ENCODE measurements around the gene VSNL1.
"Not testable (repeated sequence)": the region's sequence is repeated elsewhere in the genome, so short reads cannot be mapped to it uniquely, and the experiment has no call there.

VSNL1 gene

DNA sequence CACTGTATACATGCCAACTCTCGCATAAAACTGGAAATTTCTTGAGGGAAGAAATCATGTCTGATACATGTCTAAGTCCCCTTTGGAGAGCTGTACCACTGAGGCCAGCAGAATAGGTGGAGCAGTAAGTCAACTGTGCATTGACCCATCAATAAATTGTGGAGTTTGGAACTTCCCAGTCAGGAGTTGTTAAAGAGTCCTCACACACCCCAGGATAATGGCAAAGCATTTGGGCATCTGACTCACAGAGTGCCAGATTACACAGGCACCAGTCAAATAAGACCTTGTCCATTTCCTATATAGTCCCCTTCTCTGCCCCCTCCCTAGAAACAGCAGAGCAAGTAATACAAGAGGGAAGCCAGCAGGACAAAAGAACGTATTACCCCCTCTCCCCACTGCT, 10.4 kb downstream of the VSNL1 start:
- TF ChIP-seq CTCF (conservative IDR thresholded peaks at IDR 0.05) = no peak
- no peak for TF ChIP-seq ZFX (IDR thresholded peaks at IDR 0.05)
- H3K27ac ChIP-seq = no peak overlapping the region

DNA sequence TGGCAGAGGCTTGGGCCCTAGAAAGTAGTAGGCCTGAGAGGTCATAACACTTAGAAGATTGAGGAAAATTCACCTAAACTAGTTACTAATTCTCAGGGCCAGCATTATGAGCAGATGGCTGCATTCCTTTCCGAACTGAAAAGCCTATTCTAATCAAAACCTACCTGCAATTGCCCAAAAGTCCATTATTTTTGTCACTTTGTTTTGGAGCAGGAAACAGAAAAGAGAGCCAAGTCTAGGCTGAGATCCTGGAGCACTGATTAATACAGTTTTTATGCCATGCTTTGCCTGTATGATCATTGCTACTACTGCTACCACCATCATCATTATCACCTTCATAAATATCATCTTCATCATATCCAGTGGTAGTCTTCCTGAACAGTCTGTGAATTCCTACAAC, 14.7 kb downstream of the VSNL1 start:
- TF ChIP-seq CTCF (conservative IDR thresholded peaks at IDR 0.05) (no peak), ZFX (IDR thresholded peaks at IDR 0.05) (no peak)
- H3K27ac ChIP-seq = no peak overlapping the region

- no peak overlapping the region for H3K27ac ChIP-seq
- no peak for TF ChIP-seq CTCF (conservative IDR thresholded peaks at IDR 0.05)
- no peak for TF ChIP-seq ZFX (IDR thresholded peaks at IDR 0.05)
Observed at GRCh38 chr2:17557596-17557995, 17.1 kb downstream of the VSNL1 start.

- TF ChIP-seq CTCF (conservative IDR thresholded peaks at IDR 0.05) (no peak), ZFX (IDR thresholded peaks at IDR 0.05) (no peak)
- no peak overlapping the region for H3K27ac ChIP-seq
Observed at GRCh38 chr2:17558053-17558452, 17.6 kb downstream of the VSNL1 start.

GRCh38 chr2:17558878-17559277, 18.4 kb downstream of the VSNL1 start:
- H3K27ac ChIP-seq = no peak overlapping the region
- TF ChIP-seq ZFX (IDR thresholded peaks at IDR 0.05) (no peak), CTCF (conservative IDR thresholded peaks at IDR 0.05) (no peak)

DNA sequence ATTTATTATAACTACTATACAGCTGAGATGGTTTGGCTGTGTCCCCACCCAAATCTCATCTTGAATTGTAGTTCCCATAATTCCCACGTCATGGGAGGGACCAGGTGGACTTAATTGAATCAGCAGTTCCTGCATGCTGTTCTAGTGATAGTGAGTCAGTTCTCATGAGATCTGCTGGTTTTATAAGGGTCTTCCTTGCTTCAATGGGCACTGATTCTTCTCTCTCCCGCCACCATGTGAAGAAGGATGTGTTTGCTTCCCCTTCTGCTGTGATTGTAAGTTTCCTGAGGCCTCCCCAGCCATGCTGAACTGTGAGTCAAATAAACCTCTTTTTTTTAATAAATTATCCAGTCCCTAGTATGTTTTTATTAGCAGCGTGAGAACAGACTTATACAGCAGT, 25.2 kb downstream of the VSNL1 start:
- H3K27ac ChIP-seq = not testable (repeated sequence)

DNA sequence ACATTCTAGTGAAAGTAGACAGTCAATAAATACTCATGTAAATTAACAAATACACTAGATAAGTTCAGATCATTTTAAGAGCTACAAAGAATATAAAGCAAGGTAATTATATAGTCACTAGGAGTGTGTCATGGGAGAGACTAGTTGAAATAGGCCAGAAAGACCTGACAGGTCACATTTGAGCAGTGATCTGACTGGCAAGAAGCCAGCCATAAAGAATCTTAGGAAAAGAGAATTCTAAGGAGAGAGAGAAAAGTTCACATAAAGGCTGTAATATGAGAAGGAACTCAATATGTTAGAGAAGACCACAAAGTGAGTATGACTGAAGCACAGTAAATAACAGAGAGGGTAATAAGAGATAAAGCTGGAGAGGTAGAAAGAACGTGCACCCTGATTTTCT, 31.2 kb downstream of the VSNL1 start:
- TF ChIP-seq ZFX (IDR thresholded peaks at IDR 0.05) (no peak), CTCF (conservative IDR thresholded peaks at IDR 0.05) (no peak)
- H3K27ac ChIP-seq = no peak overlapping the region

DNA sequence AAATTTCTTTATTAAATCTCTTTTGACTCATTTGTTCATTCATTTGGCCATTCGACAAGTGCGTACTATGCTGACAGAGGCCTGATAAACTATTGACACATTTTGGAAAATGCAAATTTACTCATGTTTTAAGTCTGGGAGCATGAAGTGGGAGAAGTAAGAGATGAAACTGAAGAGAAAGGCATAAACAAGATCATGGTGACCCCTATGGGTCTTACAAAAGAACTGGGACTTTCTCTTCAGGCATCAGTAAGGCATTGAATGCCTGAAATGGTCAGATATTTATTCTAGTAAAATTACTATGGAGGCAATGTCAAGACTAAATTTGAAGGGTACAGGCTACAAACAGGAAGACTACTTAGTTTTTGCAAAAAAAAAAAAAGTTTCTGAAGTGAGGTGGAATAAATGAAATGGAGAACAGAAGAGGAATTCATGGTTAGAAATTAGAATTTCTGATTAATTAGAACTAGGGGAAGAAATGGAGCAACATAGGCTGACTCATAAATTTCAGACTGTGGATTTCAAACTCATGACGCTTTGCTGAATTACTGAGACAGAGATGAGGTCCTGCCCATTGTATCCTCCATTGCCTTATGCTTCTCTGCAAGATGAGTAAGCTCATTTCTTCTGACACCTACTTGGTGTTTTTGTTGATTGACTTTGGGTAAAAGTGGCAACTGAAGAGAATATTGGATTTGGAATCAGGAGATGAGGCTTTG, 32.7 kb downstream of the VSNL1 start:
- TF ChIP-seq ZFX (IDR thresholded peaks at IDR 0.05) (no peak), CTCF (conservative IDR thresholded peaks at IDR 0.05) (no peak)
- H3K27ac ChIP-seq = no peak overlapping the region

Data from C4-2B (cell line).